ENCODE results near the gene CCDC92. TPM values are rescaled to one million over a fixed set of nuclear protein-coding genes. Genes with fewer than 3 reads are reported as not detected.

CCDC92 gene
- total RNA-seq, 3 donors from 2014 or later (not counting 1 experiment from before 2014, with no cell fraction given) = 37.6 to 42.4 (median 39.1) TPM

GRCh38 chr12:123995023-123995748, 22.6 kb upstream of the CCDC92 start:
- H3K27me3 ChIP-seq (ENCODE audit: control insufficient read depth, insufficient read depth, low read length) = no peaks in the 10 kb centered on the region
- no peak overlapping the region for H3K4me3 ChIP-seq (ENCODE audit: low read length)
- peaks cover 54 to 64% of the 10 kb centered on the region in 2 donors for H3K4me1 Mint-ChIP-seq
- no peak overlapping the region for H3K27ac ChIP-seq (ENCODE audit: low read length)
- TF ChIP-seq CTCF (IDR thresholded peaks at IDR 0.05) = no peak
- 78% methylated on average over 7 of the region's 7 CpGs for WGBS (ENCODE audit: insufficient coverage)
- DNase-seq (no peak), ATAC-seq (peak; percentile 89 to 94 (median 89))
- no peaks in the 10 kb centered on the region for H3K36me3 Mint-ChIP-seq
- no peaks in the 10 kb centered on the region for H3K27me3 Mint-ChIP-seq (ENCODE audit: low read depth in 2 of 2)
- peaks cover 13% of the 10 kb centered on the region for H3K4me1 ChIP-seq (ENCODE audit: control insufficient read depth, insufficient read depth, low read length)
- peaks cover 19% of the 10 kb centered on the region for H3K36me3 ChIP-seq (ENCODE audit: control insufficient read depth, insufficient read depth, low read length)
- H3K9me3 Mint-ChIP-seq = no peaks in the 10 kb centered on the region
- intact Hi-C loops (cut with micrococcal nuclease) = loop anchor here (2.0 kb wide), 1 partner anchor 22 kb away; the partner anchor contains the start of genes CCDC92 and ZNF664
- H3K9me3 ChIP-seq (ENCODE audit: control insufficient read depth, insufficient read depth, low read length) = no peaks in the 10 kb centered on the region
- peak overlapping the region; percentile 55 for H3K4me3 Mint-ChIP-seq
- H3K27ac Mint-ChIP-seq = peak overlapping the region; percentile 39 to 51

GRCh38 chr12:123992118-123992825, 19.6 kb upstream of the CCDC92 start:
- H3K27me3 ChIP-seq (ENCODE audit: control insufficient read depth, insufficient read depth, low read length) = no peaks in the 10 kb centered on the region
- no peaks in the 10 kb centered on the region for H3K9me3 ChIP-seq (ENCODE audit: control insufficient read depth, insufficient read depth, low read length)
- no peak for ATAC-seq
- H3K9me3 Mint-ChIP-seq = no peaks in the 10 kb centered on the region
- TF ChIP-seq CTCF (IDR thresholded peaks at IDR 0.05) = no peak
- H3K36me3 ChIP-seq (ENCODE audit: control insufficient read depth, insufficient read depth, low read length) = peaks cover 30% of the 10 kb centered on the region
- intact Hi-C loops (cut with micrococcal nuclease) = no loop called here
- H3K4me3 ChIP-seq (ENCODE audit: low read length) = no peak overlapping the region
- H3K27ac ChIP-seq (ENCODE audit: low read length) = no peak overlapping the region
- H3K4me1 ChIP-seq (ENCODE audit: control insufficient read depth, insufficient read depth, low read length) = peaks cover 15% of the 10 kb centered on the region
- H3K4me1 Mint-ChIP-seq = peaks cover 52 to 65% of the 10 kb centered on the region in 2 donors
- peak overlapping the region in 1 of 2 donors; percentile 4 for H3K27ac Mint-ChIP-seq
- DNase-seq = no peak
- 96% methylated on average over 7 of the region's 8 CpGs for WGBS (ENCODE audit: insufficient coverage)
- peaks cover 9% of the 10 kb centered on the region for H3K36me3 Mint-ChIP-seq
- no peak overlapping the region for H3K4me3 Mint-ChIP-seq
- H3K27me3 Mint-ChIP-seq (ENCODE audit: low read depth in 2 of 2) = no peaks in the 10 kb centered on the region

- Mint-ChIP-seq H3K4me1 (peaks cover 44 to 57% of the 10 kb centered on the region in 2 donors), H3K4me3 (no peak overlapping the region), H3K27ac (no peak overlapping the region), H3K9me3 (no peaks in the 10 kb centered on the region), H3K27me3 (ENCODE audit: low read depth in 2 of 2) (no peaks in the 10 kb centered on the region), H3K36me3 (peaks cover 9% of the 10 kb centered on the region)
- H3K36me3 ChIP-seq (ENCODE audit: control insufficient read depth, insufficient read depth, low read length) = peaks cover 30% of the 10 kb centered on the region
- ATAC-seq (no peak), DNase-seq (no peak)
- peaks cover 12% of the 10 kb centered on the region for H3K4me1 ChIP-seq (ENCODE audit: control insufficient read depth, insufficient read depth, low read length)
- H3K27me3 ChIP-seq (ENCODE audit: control insufficient read depth, insufficient read depth, low read length) = no peaks in the 10 kb centered on the region
- no peak overlapping the region for H3K27ac ChIP-seq (ENCODE audit: low read length)
- no peaks in the 10 kb centered on the region for H3K9me3 ChIP-seq (ENCODE audit: control insufficient read depth, insufficient read depth, low read length)
- WGBS (ENCODE audit: insufficient coverage) = 100% methylated on average over 2 of the region's 2 CpGs
- intact Hi-C loops (cut with micrococcal nuclease) = no loop called here
- H3K4me3 ChIP-seq (ENCODE audit: low read length) = no peak overlapping the region
- no peak for TF ChIP-seq CTCF (IDR thresholded peaks at IDR 0.05)
These were observed 18.8 kb upstream of the CCDC92 start for GRCh38 chr12:123991372-123991951.
